ENCODE measurements around the gene TUBA1C.

DNA sequence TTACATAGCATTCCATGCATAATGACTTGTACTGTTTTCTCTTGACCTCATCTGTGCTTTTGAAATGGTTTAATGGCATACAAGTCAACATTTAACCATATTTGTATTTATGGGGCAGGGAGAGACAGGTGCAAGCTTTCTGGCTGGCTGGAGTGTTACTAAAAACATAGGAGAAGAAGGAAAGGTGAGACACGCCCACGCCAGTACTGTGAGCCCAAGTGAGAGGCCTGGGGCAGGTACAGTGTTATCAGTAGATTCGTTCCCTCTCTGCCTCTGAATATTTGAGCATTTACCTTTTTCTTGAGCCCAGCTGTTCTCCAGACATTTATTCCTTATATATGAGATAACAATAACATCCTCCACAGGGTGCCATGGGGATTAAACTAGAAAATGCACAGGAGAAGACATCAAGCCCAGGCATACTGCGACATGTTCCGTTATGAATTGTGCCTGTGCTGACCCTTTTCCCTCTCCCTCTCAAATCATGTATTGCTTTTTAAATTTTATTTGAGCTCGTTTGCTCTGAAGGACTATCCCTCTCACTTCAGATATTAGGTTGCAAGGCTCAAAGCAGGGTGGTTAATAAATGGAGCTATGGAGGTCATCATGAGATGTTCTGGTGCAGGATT lies 34.6 kb upstream of the TUBA1C start:
- no peak for TF ChIP-seq CTCF (IDR thresholded peaks at IDR 0.05; ENCODE audit: low read length)
- no peak for TF ChIP-seq EZH2phosphoT487 (IDR thresholded peaks at IDR 0.05; ENCODE audit: low read length)
